HepG2 (cell line): ENCODE data around the gene PTGR1. TPM values are rescaled to one million over a fixed set of nuclear protein-coding genes. Genes with fewer than 3 reads are reported as not detected.

ENCODE experiments used
- FOXA3 ChIP-seq: IDR thresholded peaks from 2 replicates; pipeline ENCODE4 v1.6.1; 2016; ENCODE audit warnings: missing genetic modification reagents, missing compliant biosample characterization
- GATA4 ChIP-seq: sonication (generic); IDR thresholded peaks from 2 replicates; pipeline ENCODE4 v1.6.1; 2016; ENCODE audit warnings: antibody characterized with exemption, low read depth, borderline replicate concordance
- JUND ChIP-seq: sonication (generic); formaldehyde crosslinking; IDR thresholded peaks from 2 replicates; pipeline ENCODE4 v1.8.0; 2022; ENCODE audit warnings: mild to moderate bottlenecking, missing genetic modification reagents
- MBNL3 ChIP-seq: fragments of 250-450 bp; sonication (Bioruptor Pico); conservative IDR thresholded peaks from 2 replicates; pipeline ENCODE4 v1.8.0; 2022; ENCODE audit warnings: mild to moderate bottlenecking, inconsistent platforms
- MEIS2 ChIP-seq: sonication (generic); formaldehyde crosslinking; IDR thresholded peaks from 2 replicates; pipeline ENCODE4 v1.9.0; 2021; ENCODE audit warnings: mild to moderate bottlenecking, missing genetic modification reagents
- ZBTB20 ChIP-seq: sonication (generic); formaldehyde crosslinking; IDR thresholded peaks from 2 replicates; pipeline ENCODE4 v1.8.1; 2023; ENCODE audit warnings: missing genetic modification reagents, low read depth, mild to moderate bottlenecking, borderline replicate concordance
- ZNF326 ChIP-seq: sonication (generic); formaldehyde crosslinking; IDR thresholded peaks from 2 replicates; pipeline ENCODE4 v1.4.0; 2020; ENCODE audit warnings: missing genetic modification reagents, borderline replicate concordance
- ZNF431 ChIP-seq: sonication (generic); formaldehyde crosslinking; IDR thresholded peaks from 2 replicates; pipeline ENCODE4 v1.9.0; 2022; ENCODE audit warnings: missing genetic modification reagents, low read depth, mild to moderate bottlenecking, borderline replicate concordance
- ZNF496 ChIP-seq: sonication (generic); formaldehyde crosslinking; IDR thresholded peaks from 2 replicates; pipeline ENCODE4 v1.8.1; 2023; ENCODE audit warnings: mild to moderate bottlenecking, moderate library complexity, missing genetic modification reagents; ENCODE audit not compliant: insufficient replicate concordance
- ZNF570 ChIP-seq: sonication (generic); formaldehyde crosslinking; IDR thresholded peaks from 2 replicates; pipeline ENCODE4 v1.4.0; 2020; ENCODE audit warnings: mild to moderate bottlenecking, missing genetic modification reagents, borderline replicate concordance
- ZNF879 ChIP-seq: sonication (generic); formaldehyde crosslinking; IDR thresholded peaks from 2 replicates; pipeline ENCODE4 v1.8.1; 2023; ENCODE audit warnings: missing genetic modification reagents
- ZSCAN30 ChIP-seq: sonication (generic); formaldehyde crosslinking; IDR thresholded peaks from 2 replicates; pipeline ENCODE4 v1.5.0; 2020; ENCODE audit warnings: mild to moderate bottlenecking, missing genetic modification reagents
- polyA plus RNA-seq, 8 experiments: library from polyadenylated mRNA; depleted of rRNA in 3 of 8; stranded (reverse) in 7 of 8; unstranded in 1 of 8; fragments of >200 nt; fragmentation: Illumina TruSeq in 4 of 8; extraction: Trizol in 4 of 8; gene quantifications; 2 replicates each; pipeline versions ENCODE4 v1.2.1 to v1.2.3, GENCODE V29; 2011 to 2016; ENCODE audit warnings: low read depth in 4 of 8, missing spikeins in 1 of 8, mixed read lengths in 1 of 8; ENCODE audit not compliant: insufficient read depth in 1 of 8
- total RNA-seq, 5 experiments: library from RNA; depleted of rRNA; stranded (reverse); fragments of >200 nt; fragmentation: Illumina TruSeq; extraction: Trizol; gene quantifications; 2 replicates each; pipeline ENCODE4 v1.2.3, GENCODE V29; 2016; ENCODE audit warnings: low read depth in 1 of 5
- TF ChIP-seq, protein P1 (sequence below): sonication (generic); formaldehyde crosslinking; IDR thresholded peaks from 2 replicates; pipeline ENCODE4 v1.4.0; 2020; ENCODE audit warnings: missing genetic modification reagents, mild to moderate bottlenecking, borderline replicate concordance
- TF ChIP-seq, protein P2 (sequence below), 2 experiments: sonication (generic) in 1 of 2; formaldehyde crosslinking in 1 of 2; IDR thresholded peaks; 2 replicates each; pipeline versions ENCODE4 v1.4.0 to v1.6.1; 2016 to 2020; ENCODE audit warnings: borderline replicate concordance in 1 of 2, low read depth in 1 of 2, mild to moderate bottlenecking in 1 of 2, missing genetic modification reagents in 1 of 2
- TF ChIP-seq, protein P3 (sequence below): sonication (generic); formaldehyde crosslinking; IDR thresholded peaks from 2 replicates; pipeline ENCODE4 v1.8.1; 2023; ENCODE audit warnings: missing genetic modification reagents, inconsistent platforms, borderline replicate concordance
- TF ChIP-seq, protein P4 (sequence below): sonication (generic); formaldehyde crosslinking; IDR thresholded peaks from 2 replicates; pipeline ENCODE4 v1.4.0; 2020; ENCODE audit warnings: missing genetic modification reagents, borderline replicate concordance

Gene PTGR1
- total and polyA plus RNA-seq, 2 of the 13 experiments (the other 11 are each of a cell fraction or from before 2014, with no cell fraction given), result 6.0 to 15.8 TPM

DNA sequence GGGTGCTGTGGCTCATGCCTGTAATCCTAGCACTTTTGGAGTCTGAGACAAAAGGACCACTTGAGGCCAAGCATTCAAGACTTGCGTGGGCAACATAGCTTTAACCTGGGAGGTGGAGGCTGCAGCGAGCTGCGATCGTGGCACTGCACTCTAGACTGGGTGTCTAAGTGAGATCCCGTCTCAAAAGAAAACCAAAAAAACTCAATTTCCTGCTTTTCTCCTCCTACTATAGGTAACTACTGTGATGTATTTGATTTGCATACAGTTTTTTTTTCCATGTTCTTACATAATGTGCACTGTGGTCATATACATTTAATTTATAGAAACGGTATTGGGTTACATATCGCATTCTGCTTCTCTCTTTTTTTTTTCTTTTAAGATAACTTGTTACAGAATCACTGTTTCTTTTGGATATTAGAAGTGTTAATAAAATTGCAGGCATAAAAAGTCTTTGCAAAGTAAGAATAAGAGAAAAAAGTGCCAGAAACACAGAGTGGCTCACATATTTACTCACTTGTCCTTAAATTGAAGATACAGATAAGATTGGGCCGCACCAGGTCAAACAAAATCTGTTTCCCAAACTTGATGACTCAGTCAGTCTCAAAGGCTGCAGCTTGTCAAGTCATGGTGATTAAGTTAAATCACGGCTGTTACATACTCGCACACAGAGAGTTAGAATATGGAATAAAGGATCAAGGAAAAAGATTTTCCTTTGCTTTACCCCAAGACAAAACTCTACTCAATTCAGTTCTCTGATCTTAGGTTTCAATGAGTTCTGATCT, 2.0 kb upstream of the PTGR1 start (continued):
- TF ChIP-seq MBNL3 (CRISPR knock-in tag), result no peak
- TF ChIP-seq, protein P1, sequence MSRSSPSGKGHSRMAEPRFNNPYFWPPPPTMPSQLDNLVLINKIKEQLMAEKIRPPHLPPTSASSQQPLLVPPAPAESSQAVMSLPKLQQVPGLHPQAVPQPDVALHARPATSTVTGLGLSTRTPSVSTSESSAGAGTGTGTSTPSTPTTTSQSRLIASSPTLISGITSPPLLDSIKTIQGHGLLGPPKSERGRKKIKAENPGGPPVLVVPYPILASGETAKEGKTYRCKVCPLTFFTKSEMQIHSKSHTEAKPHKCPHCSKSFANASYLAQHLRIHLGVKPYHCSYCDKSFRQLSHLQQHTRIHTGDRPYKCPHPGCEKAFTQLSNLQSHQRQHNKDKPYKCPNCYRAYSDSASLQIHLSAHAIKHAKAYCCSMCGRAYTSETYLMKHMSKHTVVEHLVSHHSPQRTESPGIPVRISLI (CRISPR knock-in tag), result 0 out of 2 replicates have a peak, but pooled peaks have one; percentile 14
- TF ChIP-seq ZNF496 (CRISPR knock-in tag), result no peak
- TF ChIP-seq GATA4, result peak; percentile 44; the same call in 1 of the 2 replicates
- TF ChIP-seq ZBTB20 (CRISPR knock-in tag), result no peak
- TF ChIP-seq, protein P2, sequence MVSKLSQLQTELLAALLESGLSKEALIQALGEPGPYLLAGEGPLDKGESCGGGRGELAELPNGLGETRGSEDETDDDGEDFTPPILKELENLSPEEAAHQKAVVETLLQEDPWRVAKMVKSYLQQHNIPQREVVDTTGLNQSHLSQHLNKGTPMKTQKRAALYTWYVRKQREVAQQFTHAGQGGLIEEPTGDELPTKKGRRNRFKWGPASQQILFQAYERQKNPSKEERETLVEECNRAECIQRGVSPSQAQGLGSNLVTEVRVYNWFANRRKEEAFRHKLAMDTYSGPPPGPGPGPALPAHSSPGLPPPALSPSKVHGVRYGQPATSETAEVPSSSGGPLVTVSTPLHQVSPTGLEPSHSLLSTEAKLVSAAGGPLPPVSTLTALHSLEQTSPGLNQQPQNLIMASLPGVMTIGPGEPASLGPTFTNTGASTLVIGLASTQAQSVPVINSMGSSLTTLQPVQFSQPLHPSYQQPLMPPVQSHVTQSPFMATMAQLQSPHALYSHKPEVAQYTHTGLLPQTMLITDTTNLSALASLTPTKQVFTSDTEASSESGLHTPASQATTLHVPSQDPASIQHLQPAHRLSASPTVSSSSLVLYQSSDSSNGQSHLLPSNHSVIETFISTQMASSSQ (IDR thresholded peaks at IDR 0.05; ENCODE audit: low read depth), result no peak
- TF ChIP-seq, protein P2 (CRISPR knock-in tag; IDR thresholded peaks at IDR 0.05; ENCODE audit: borderline replicate concordance), result no peak
- no peak for TF ChIP-seq ZNF879 (CRISPR knock-in tag)
- TF ChIP-seq, protein P3, sequence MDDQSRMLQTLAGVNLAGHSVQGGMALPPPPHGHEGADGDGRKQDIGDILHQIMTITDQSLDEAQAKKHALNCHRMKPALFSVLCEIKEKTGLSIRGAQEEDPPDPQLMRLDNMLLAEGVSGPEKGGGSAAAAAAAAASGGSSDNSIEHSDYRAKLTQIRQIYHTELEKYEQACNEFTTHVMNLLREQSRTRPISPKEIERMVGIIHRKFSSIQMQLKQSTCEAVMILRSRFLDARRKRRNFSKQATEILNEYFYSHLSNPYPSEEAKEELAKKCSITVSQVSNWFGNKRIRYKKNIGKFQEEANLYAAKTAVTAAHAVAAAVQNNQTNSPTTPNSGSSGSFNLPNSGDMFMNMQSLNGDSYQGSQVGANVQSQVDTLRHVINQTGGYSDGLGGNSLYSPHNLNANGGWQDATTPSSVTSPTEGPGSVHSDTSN (CRISPR knock-in tag), result no peak
- TF ChIP-seq, protein P4, sequence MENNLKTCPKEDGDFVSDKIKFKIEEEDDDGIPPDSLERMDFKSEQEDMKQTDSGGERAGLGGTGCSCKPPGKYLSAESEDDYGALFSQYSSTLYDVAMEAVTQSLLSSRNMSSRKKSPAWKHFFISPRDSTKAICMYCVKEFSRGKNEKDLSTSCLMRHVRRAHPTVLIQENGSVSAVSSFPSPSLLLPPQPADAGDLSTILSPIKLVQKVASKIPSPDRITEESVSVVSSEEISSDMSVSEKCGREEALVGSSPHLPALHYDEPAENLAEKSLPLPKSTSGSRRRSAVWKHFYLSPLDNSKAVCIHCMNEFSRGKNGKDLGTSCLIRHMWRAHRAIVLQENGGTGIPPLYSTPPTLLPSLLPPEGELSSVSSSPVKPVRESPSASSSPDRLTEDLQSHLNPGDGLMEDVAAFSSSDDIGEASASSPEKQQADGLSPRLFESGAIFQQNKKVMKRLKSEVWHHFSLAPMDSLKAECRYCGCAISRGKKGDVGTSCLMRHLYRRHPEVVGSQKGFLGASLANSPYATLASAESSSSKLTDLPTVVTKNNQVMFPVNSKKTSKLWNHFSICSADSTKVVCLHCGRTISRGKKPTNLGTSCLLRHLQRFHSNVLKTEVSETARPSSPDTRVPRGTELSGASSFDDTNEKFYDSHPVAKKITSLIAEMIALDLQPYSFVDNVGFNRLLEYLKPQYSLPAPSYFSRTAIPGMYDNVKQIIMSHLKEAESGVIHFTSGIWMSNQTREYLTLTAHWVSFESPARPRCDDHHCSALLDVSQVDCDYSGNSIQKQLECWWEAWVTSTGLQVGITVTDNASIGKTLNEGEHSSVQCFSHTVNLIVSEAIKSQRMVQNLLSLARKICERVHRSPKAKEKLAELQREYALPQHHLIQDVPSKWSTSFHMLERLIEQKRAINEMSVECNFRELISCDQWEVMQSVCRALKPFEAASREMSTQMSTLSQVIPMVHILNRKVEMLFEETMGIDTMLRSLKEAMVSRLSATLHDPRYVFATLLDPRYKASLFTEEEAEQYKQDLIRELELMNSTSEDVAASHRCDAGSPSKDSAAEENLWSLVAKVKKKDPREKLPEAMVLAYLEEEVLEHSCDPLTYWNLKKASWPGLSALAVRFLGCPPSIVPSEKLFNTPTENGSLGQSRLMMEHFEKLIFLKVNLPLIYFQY, result no peak
- TF ChIP-seq JUND (CRISPR knock-in tag), result no peak
- no peak for TF ChIP-seq ZSCAN30 (CRISPR knock-in tag)
- no peak for TF ChIP-seq FOXA3 (CRISPR knock-in tag)
- no peak for TF ChIP-seq ZNF570 (CRISPR knock-in tag)
- no peak for TF ChIP-seq MEIS2 (CRISPR knock-in tag)
- TF ChIP-seq ZNF326 (CRISPR knock-in tag), result no peak
- no peak for TF ChIP-seq ZNF431 (CRISPR knock-in tag)
